Duodenal mucosa (tissue), 2 donors: ENCODE results near the gene PNPT1.
"Not testable (repeated sequence)": the region's sequence is repeated elsewhere in the genome, so short reads cannot be mapped to it uniquely, and the experiment has no call there.

ENCODE experiments used
- H3K27ac ChIP-seq: one replicate; pipeline ENCODE4 v1.7.0; 2013; ENCODE audit warnings: low read depth, low read length
- H3K27me3 ChIP-seq, 2 donors: one replicate each; pipeline ENCODE4 v1.7.0; 2013; ENCODE audit warnings: low read length in 2 of 2, control low read depth in 1 of 2; ENCODE audit not compliant: insufficient read depth in 2 of 2, control insufficient read depth in 1 of 2
- H3K36me3 ChIP-seq, 2 donors: one replicate each; pipeline ENCODE4 v1.7.0; 2013; ENCODE audit warnings: low read length in 2 of 2, control low read depth in 1 of 2; ENCODE audit not compliant: insufficient read depth in 2 of 2, control insufficient read depth in 1 of 2
- H3K4me1 ChIP-seq, 2 donors: one replicate each; pipeline ENCODE4 v1.7.0; 2013; ENCODE audit warnings: low read length in 2 of 2, control low read depth in 1 of 2; ENCODE audit not compliant: insufficient read depth in 2 of 2, control insufficient read depth in 1 of 2
- H3K4me3 ChIP-seq, 2 donors: one replicate each; pipeline ENCODE4 v1.7.0; 2013; ENCODE audit warnings: low read length in 2 of 2, low read depth in 1 of 2
- H3K9ac ChIP-seq, 2 donors: one replicate each; pipeline ENCODE4 v1.7.0; 2013; ENCODE audit warnings: low read length in 2 of 2, low read depth in 1 of 2
- H3K9me3 ChIP-seq, 2 donors: one replicate each; pipeline ENCODE4 v1.7.0; 2013; ENCODE audit warnings: low read length in 2 of 2, control low read depth in 1 of 2; ENCODE audit not compliant: control insufficient read depth in 1 of 2

Gene PNPT1

GRCh38 chr2:55718165-55719008 lies 24.7 kb upstream of the PNPT1 start:
- H3K36me3 ChIP-seq, result no peaks in the 10 kb centered on the region
- H3K4me1 ChIP-seq, result peaks cover 5 to 11% of the 10 kb centered on the region in 2 donors
- H3K4me3 ChIP-seq, result no peak overlapping the region
- no peaks in the 10 kb centered on the region for H3K9me3 ChIP-seq
- H3K27ac ChIP-seq, result no peak overlapping the region
- H3K27me3 ChIP-seq, result no peaks in the 10 kb centered on the region
- no peak overlapping the region for H3K9ac ChIP-seq

- H3K4me3 ChIP-seq, result no peak overlapping the region
- H3K27me3 ChIP-seq, result no peaks in the 10 kb centered on the region
- no peak overlapping the region for H3K27ac ChIP-seq
- H3K4me1 ChIP-seq, result peaks cover 10 to 22% of the 10 kb centered on the region in 2 donors
- H3K36me3 ChIP-seq, result no peaks in the 10 kb centered on the region
- H3K9ac ChIP-seq, result no peak overlapping the region
- H3K9me3 ChIP-seq, result no peaks in the 10 kb centered on the region
Measured at GRCh38 chr2:55715626-55716025, 22.0 kb upstream of the PNPT1 start.

GRCh38 chr2:55715178-55715577 lies 21.5 kb upstream of the PNPT1 start:
- not testable (repeated sequence) for H3K36me3 ChIP-seq, H3K4me3 ChIP-seq, H3K27me3 ChIP-seq, H3K9ac ChIP-seq, H3K9me3 ChIP-seq, H3K27ac ChIP-seq
- peaks cover 10 to 22% of the 10 kb centered on the region in 2 donors for H3K4me1 ChIP-seq

GRCh38 chr2:55712477-55713060 lies 18.9 kb upstream of the PNPT1 start:
- Histone ChIP-seq H3K4me3 (no peak overlapping the region), H3K27me3 (no peaks in the 10 kb centered on the region), H3K9me3 (no peaks in the 10 kb centered on the region), H3K9ac (no peak overlapping the region), H3K4me1 (peaks cover 10 to 22% of the 10 kb centered on the region in 2 donors), H3K36me3 (no peaks in the 10 kb centered on the region), H3K27ac (no peak overlapping the region)

- no peak overlapping the region for H3K9ac ChIP-seq
- H3K4me1 ChIP-seq, result peaks cover 8 to 14% of the 10 kb centered on the region in 2 donors
- H3K27me3 ChIP-seq, result no peaks in the 10 kb centered on the region
- no peaks in the 10 kb centered on the region for H3K9me3 ChIP-seq
- no peaks in the 10 kb centered on the region for H3K36me3 ChIP-seq
- no peak overlapping the region for H3K4me3 ChIP-seq
- H3K27ac ChIP-seq, result no peak overlapping the region
Measured at GRCh38 chr2:55710025-55710424, 16.4 kb upstream of the PNPT1 start.

- no peaks in the 10 kb centered on the region for H3K27me3 ChIP-seq
- H3K9me3 ChIP-seq, result no peaks in the 10 kb centered on the region
- H3K4me3 ChIP-seq, result no peak overlapping the region
- no peak overlapping the region for H3K27ac ChIP-seq
- no peaks in the 10 kb centered on the region for H3K36me3 ChIP-seq
- no peak overlapping the region for H3K9ac ChIP-seq
- H3K4me1 ChIP-seq, result peaks cover 0 to 6% of the 10 kb centered on the region in 2 donors
Measured at GRCh38 chr2:55707751-55708150, 14.1 kb upstream of the PNPT1 start.

- H3K27me3 ChIP-seq, H3K36me3 ChIP-seq, H3K9me3 ChIP-seq, H3K4me1 ChIP-seq, H3K9ac ChIP-seq, H3K27ac ChIP-seq, H3K4me3 ChIP-seq: not testable (repeated sequence)
Measured at GRCh38 chr2:55706258-55706657, 12.6 kb upstream of the PNPT1 start.

GRCh38 chr2:55705027-55705653 lies 11.5 kb upstream of the PNPT1 start:
- H3K4me3 ChIP-seq, result no peak overlapping the region
- no peak overlapping the region for H3K27ac ChIP-seq
- no peaks in the 10 kb centered on the region for H3K36me3 ChIP-seq
- no peak overlapping the region for H3K9ac ChIP-seq
- H3K27me3 ChIP-seq, result no peaks in the 10 kb centered on the region
- H3K4me1 ChIP-seq, result no peaks in the 10 kb centered on the region
- no peaks in the 10 kb centered on the region for H3K9me3 ChIP-seq

GRCh38 chr2:55703350-55703749 lies 9.7 kb upstream of the PNPT1 start:
- no peak overlapping the region for H3K27ac ChIP-seq
- no peak overlapping the region for H3K4me3 ChIP-seq
- H3K4me1 ChIP-seq, result no peaks in the 10 kb centered on the region
- H3K36me3 ChIP-seq, result no peaks in the 10 kb centered on the region
- H3K9me3 ChIP-seq, result no peaks in the 10 kb centered on the region
- H3K9ac ChIP-seq, result no peak overlapping the region
- no peaks in the 10 kb centered on the region for H3K27me3 ChIP-seq

- not testable (repeated sequence) for H3K36me3 ChIP-seq, H3K27ac ChIP-seq, H3K9me3 ChIP-seq, H3K27me3 ChIP-seq
- H3K9ac ChIP-seq, result peak overlapping the region; percentile 61 to 65
- peaks cover 5 to 14% of the 10 kb centered on the region in 2 donors for H3K4me1 ChIP-seq
- peak overlapping the region; percentile 100 for H3K4me3 ChIP-seq
Measured at GRCh38 chr2:55692740-55693139, 904 bp downstream of the PNPT1 start.
